ENCODE measurements around the gene BRME1. TPM values are rescaled to one million over a fixed set of nuclear protein-coding genes. Genes with fewer than 3 reads are reported as not detected.

The BRME1 gene
- total and polyA plus RNA-seq, 7 experiments from 2014 or later, result 0.56 to 13.7 (median 2.6) TPM

DNA sequence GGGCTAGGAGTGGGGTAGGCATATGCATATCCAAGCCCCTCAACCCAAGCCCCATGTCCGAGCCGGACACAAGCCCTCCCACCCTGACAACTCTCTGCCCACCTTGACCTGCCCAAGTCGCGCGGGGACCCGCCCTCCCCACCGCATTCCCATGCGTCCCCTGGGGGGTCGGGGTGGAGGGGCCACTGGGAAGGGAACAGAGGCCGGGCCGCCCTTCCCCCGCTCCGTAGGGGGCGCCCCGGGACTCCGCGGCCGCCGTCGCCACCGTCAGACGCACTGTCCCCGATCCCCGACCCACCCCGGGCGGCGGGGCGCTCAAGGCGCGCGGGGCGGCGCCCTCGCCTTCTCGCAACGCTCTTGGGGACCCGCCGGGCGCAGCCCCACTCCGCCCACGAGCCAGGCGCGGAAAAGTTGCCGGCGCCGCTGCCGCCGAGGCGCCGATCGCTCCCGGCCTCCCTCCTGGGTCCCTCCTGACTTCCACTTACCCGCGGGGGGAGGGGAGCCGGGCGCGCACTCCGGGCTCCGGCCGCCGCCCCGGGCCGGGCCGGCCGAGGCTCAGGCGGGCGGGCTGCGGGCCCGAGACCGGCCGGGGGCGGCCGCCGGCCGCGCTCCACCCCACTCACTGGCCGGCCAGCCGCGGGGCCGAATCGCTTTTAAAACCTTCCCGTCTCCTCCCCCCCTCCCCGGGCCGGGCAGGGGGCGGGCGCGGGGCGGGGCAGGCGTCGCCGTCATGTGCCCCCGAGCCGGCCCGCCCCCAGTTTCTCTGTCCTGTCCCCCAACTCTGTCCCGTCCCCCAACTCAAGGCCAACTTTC, 63.4 kb downstream of the BRME1 start:
- CTCF ChIA-PET, result no interaction called here
- H3K27ac Mint-ChIP-seq, result peak overlapping the region; percentile 95 to 100 (median 99)
- peaks cover 24 to 83% (median 64%) of the 10 kb centered on the region in 7 donors for H3K4me1 Mint-ChIP-seq
- no peaks in the 10 kb centered on the region for H3K36me3 ChIP-seq (ENCODE audit: control insufficient read depth in 2 of 3, insufficient read depth in 3 of 3, low read length in 3 of 3)
- peaks cover 0 to 13% (median 0%) of the 10 kb centered on the region in 5 donors for H3K36me3 Mint-ChIP-seq
- H3K4me3 ChIP-seq (ENCODE audit: low read length), result peak overlapping the region; percentile 64
- ATAC-seq, result peak; percentile 26
- H3K27me3 ChIP-seq (ENCODE audit: control insufficient read depth in 2 of 2, insufficient read depth in 2 of 2, low read length in 2 of 2), result no peaks in the 10 kb centered on the region
- peaks cover 71 to 78% of the 10 kb centered on the region in 2 donors for H3K4me1 ChIP-seq (ENCODE audit: control insufficient read depth in 2 of 2, insufficient read depth in 2 of 2, low read length in 2 of 2)
- peak overlapping the region; percentile 91 for H3K27ac ChIP-seq (ENCODE audit: low read depth, low read length)
- intact Hi-C loops (cut with micrococcal nuclease), result loop anchor here (1.0 to 10.0 kb wide), 2 partner anchors 9 to 682 kb away; partner anchors contain the start of gene TECR (in 1 of the 2)
- H3K9me3 ChIP-seq (ENCODE audit: control insufficient read depth in 2 of 3, low read length in 3 of 3), result no peaks in the 10 kb centered on the region
- peaks cover 0 to 3% (median 0%) of the 10 kb centered on the region in 5 donors for H3K27me3 Mint-ChIP-seq
- DNase-seq, result peak; percentile 50 to 81 (median 61)
- H3K9me3 Mint-ChIP-seq, result peaks cover 0 to 7% (median 0%) of the 10 kb centered on the region in 11 donors
- POLR2A ChIA-PET, result interaction anchor here (0.5 to 1.5 kb wide), 3 partner anchors 18 to 423 kb away, joined by 3 to 4 read pairs (median 3); no protein-coding TSS in a partner anchor
- peak overlapping the region; percentile 82 to 96 (median 91) for H3K4me3 Mint-ChIP-seq

DNA sequence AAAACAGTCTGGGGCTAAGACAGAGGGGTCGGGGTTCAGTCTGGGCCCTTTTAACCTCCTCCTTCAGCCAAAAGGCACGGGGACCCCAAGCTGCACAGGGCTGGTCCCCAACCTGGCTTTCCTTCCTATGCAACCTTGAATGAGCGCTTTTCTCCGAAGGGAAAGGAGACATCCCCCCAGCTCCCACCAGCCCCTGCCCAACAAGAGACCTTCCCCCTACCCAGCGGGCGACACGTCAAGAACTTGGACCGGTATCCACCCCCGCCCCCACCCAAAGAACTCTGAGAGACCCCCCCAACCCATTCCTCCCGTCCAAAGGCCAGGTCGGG, 64.0 kb downstream of the BRME1 start:
- ATAC-seq, result no peak
- intact Hi-C loops (cut with micrococcal nuclease), result loop anchor here (1.0 to 10.0 kb wide), 2 partner anchors 9 to 683 kb away; partner anchors contain the start of gene TECR (in 1 of the 2)

GRCh38 chr19:13841086-13841961, 64.6 kb downstream of the BRME1 start:
- ChIA-PET CTCF (no interaction called here), POLR2A (interaction anchor here (0.5 to 1.5 kb wide), 7 partner anchors 8 to 424 kb away, joined by 3 to 6 read pairs (median 4); partner anchors contain the start of gene C19orf53)
- Histone ChIP-seq H3K4me3 (ENCODE audit: low read length) (peak overlapping the region; percentile 50), H3K27me3 (ENCODE audit: control insufficient read depth in 2 of 2, insufficient read depth in 2 of 2, low read length in 2 of 2) (no peaks in the 10 kb centered on the region), H3K4me1 (ENCODE audit: control insufficient read depth in 2 of 2, insufficient read depth in 2 of 2, low read length in 2 of 2) (peaks cover 73 to 82% of the 10 kb centered on the region in 2 donors), H3K36me3 (ENCODE audit: control insufficient read depth in 2 of 3, insufficient read depth in 3 of 3, low read length in 3 of 3) (no peaks in the 10 kb centered on the region), H3K27ac (ENCODE audit: low read depth, low read length) (peak overlapping the region; percentile 91), H3K9me3 (ENCODE audit: control insufficient read depth in 2 of 3, low read length in 3 of 3) (no peaks in the 10 kb centered on the region)
- peaks cover 0 to under 1% (median 0%) of the 10 kb centered on the region in 11 donors for H3K9me3 Mint-ChIP-seq
- intact Hi-C loops (cut with micrococcal nuclease), result loop anchor here in 1 of 2 donors (10.0 kb wide), 1 partner anchor 683 kb away; the partner anchor contains the start of gene TECR
- peak overlapping the region; percentile 93 to 99 (median 97) for H3K27ac Mint-ChIP-seq
- H3K27me3 Mint-ChIP-seq, result no peaks in the 10 kb centered on the region
- peak in 3 of 9 donors; percentile 29 to 54 (median 54) for DNase-seq
- ATAC-seq, result no peak
- H3K4me3 Mint-ChIP-seq, result peak overlapping the region; percentile 82 to 96 (median 91)
- H3K36me3 Mint-ChIP-seq, result peaks cover 0 to 17% (median 0%) of the 10 kb centered on the region in 5 donors
- peaks cover 24 to 88% (median 67%) of the 10 kb centered on the region in 7 donors for H3K4me1 Mint-ChIP-seq

More for the DNA sequence above, 64.0 kb downstream of the BRME1 start:
- Histone ChIP-seq H3K27ac (ENCODE audit: low read depth, low read length) (peak overlapping the region; percentile 91), H3K4me1 (ENCODE audit: control insufficient read depth in 2 of 2, insufficient read depth in 2 of 2, low read length in 2 of 2) (peaks cover 73 to 80% of the 10 kb centered on the region in 2 donors), H3K9me3 (ENCODE audit: control insufficient read depth in 2 of 3, low read length in 3 of 3) (no peaks in the 10 kb centered on the region), H3K4me3 (ENCODE audit: low read length) (peak overlapping the region; percentile 50), H3K36me3 (ENCODE audit: control insufficient read depth in 2 of 3, insufficient read depth in 3 of 3, low read length in 3 of 3) (no peaks in the 10 kb centered on the region), H3K27me3 (ENCODE audit: control insufficient read depth in 2 of 2, insufficient read depth in 2 of 2, low read length in 2 of 2) (no peaks in the 10 kb centered on the region)
- Mint-ChIP-seq H3K9me3 (peaks cover 0 to 6% (median 0%) of the 10 kb centered on the region in 11 donors), H3K27ac (peak overlapping the region; percentile 93 to 99 (median 97)), H3K36me3 (peaks cover 0 to 17% (median 0%) of the 10 kb centered on the region in 5 donors), H3K27me3 (peaks cover 0 to 3% (median 0%) of the 10 kb centered on the region in 5 donors), H3K4me1 (peaks cover 24 to 88% (median 68%) of the 10 kb centered on the region in 7 donors), H3K4me3 (peak overlapping the region; percentile 82 to 96 (median 91))
- POLR2A ChIA-PET, result interaction anchor here (0.5 to 1.5 kb wide), 5 partner anchors 17 to 424 kb away, joined by 3 to 6 read pairs (median 3); partner anchors contain the start of gene C19orf53
- CTCF ChIA-PET, result no interaction called here
- no peak for DNase-seq

DNA sequence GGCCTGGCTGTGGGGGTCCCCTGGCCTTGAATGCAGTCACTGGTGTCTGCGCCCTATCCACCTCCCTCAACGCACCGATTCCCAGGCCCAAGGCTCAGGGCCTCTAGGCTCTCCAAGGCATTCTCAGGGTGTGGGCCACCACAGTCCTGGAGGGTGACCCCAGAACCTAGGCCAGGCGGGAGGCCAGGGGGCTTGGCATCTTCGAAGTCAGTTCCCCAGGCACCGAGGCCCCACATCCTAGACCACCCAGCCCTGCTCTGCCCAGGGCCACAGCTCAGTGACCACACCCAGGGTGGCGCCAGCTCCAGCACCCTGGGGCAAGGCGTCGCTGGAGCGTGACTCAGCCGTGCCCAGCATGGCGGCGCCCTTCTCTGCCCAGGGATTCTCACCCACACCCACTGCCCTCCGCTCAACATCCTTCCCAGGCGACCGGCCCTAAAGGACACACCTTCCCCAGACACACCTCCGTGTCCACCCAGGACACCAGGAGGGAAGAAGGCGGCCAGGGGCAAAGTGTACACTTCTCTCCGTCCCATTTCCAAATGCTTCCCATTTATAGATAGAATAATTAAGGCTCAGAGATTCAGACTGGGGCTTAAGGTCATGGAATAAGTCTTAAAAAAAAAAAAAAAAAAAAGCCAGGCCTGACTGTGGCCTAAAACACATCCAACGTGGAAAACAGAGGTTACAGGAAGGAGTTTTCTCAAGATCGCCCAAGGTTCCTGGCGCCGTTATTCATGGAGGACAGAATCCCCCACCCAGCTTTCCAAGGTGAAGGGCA, 65.4 kb downstream of the BRME1 start:
- Mint-ChIP-seq H3K36me3 (peaks cover 0 to 17% (median 0%) of the 10 kb centered on the region in 5 donors), H3K4me3 (peak overlapping the region; percentile 82 to 96 (median 91)), H3K27me3 (no peaks in the 10 kb centered on the region), H3K27ac (peak overlapping the region; percentile 93 to 98 (median 95)), H3K9me3 (no peaks in the 10 kb centered on the region), H3K4me1 (peaks cover 19 to 86% (median 63%) of the 10 kb centered on the region in 7 donors)
- CTCF ChIA-PET, result interaction anchor here (0.6 kb wide), 1 partner anchor 12 kb away, joined by 6 read pairs; no protein-coding TSS in a partner anchor
- no peaks in the 10 kb centered on the region for H3K36me3 ChIP-seq (ENCODE audit: control insufficient read depth in 2 of 3, insufficient read depth in 3 of 3, low read length in 3 of 3)
- no peaks in the 10 kb centered on the region for H3K9me3 ChIP-seq (ENCODE audit: control insufficient read depth in 2 of 3, low read length in 3 of 3)
- intact Hi-C loops (cut with micrococcal nuclease), result loop anchor here in 1 of 2 donors (10.0 kb wide), 1 partner anchor 684 kb away; the partner anchor contains the start of gene TECR
- no peaks in the 10 kb centered on the region for H3K27me3 ChIP-seq (ENCODE audit: control insufficient read depth in 2 of 2, insufficient read depth in 2 of 2, low read length in 2 of 2)
- DNase-seq (peak in 3 of 9 donors; percentile 22 to 56 (median 49)), ATAC-seq (peak; percentile 2)
- H3K4me3 ChIP-seq (ENCODE audit: low read length), result peak overlapping the region; percentile 50
- POLR2A ChIA-PET, result interaction anchor here (0.9 to 1.8 kb wide), 5 partner anchors 8 to 52 kb away, joined by 4 to 5 read pairs (median 4); no protein-coding TSS in a partner anchor
- H3K27ac ChIP-seq (ENCODE audit: low read depth, low read length), result peak overlapping the region; percentile 91
- H3K4me1 ChIP-seq (ENCODE audit: control insufficient read depth in 2 of 2, insufficient read depth in 2 of 2, low read length in 2 of 2), result peaks cover 74 to 82% of the 10 kb centered on the region in 2 donors

GRCh38 chr19:13839938-13840304, 66.0 kb downstream of the BRME1 start:
- H3K4me3 Mint-ChIP-seq, result peak overlapping the region; percentile 2 to 96 (median 88)
- intact Hi-C loops (cut with micrococcal nuclease), result loop anchor here (1.0 to 10.0 kb wide), 4 partner anchors 7 to 685 kb away; partner anchors contain the start of genes TECR (in 1 of the 2) and ZSWIM4 (in 1 of the 2)

More at GRCh38 chr19:13839938-13840304, 66.0 kb downstream of the BRME1 start:
- H3K27me3 Mint-ChIP-seq, result no peaks in the 10 kb centered on the region
- no peaks in the 10 kb centered on the region for H3K36me3 ChIP-seq (ENCODE audit: control insufficient read depth in 2 of 3, insufficient read depth in 3 of 3, low read length in 3 of 3)
- H3K9me3 ChIP-seq (ENCODE audit: control insufficient read depth in 2 of 3, low read length in 3 of 3), result no peaks in the 10 kb centered on the region
- H3K9me3 Mint-ChIP-seq, result no peaks in the 10 kb centered on the region
- peak; percentile 9 for ATAC-seq
- peaks cover 0 to 17% (median 0%) of the 10 kb centered on the region in 5 donors for H3K36me3 Mint-ChIP-seq
- H3K27ac ChIP-seq (ENCODE audit: low read depth, low read length), result peak overlapping the region; percentile 91
- peak overlapping the region; percentile 50 for H3K4me3 ChIP-seq (ENCODE audit: low read length)
- peak overlapping the region; percentile 93 to 98 (median 95) for H3K27ac Mint-ChIP-seq
- H3K4me1 Mint-ChIP-seq, result peaks cover 15 to 80% (median 58%) of the 10 kb centered on the region in 7 donors
- peak in 1 of 9 donors; percentile 63 for DNase-seq
- ChIA-PET CTCF (interaction anchor here (0.6 to 1.6 kb wide), 4 partner anchors 13 to 58 kb away, joined by 3 to 9 read pairs (median 6); no protein-coding TSS in a partner anchor), POLR2A (interaction anchor here (1.0 to 1.8 kb wide), 4 partner anchors 7 to 50 kb away, joined by 4 to 10 read pairs (median 5); partner anchors contain the start of gene ZSWIM4)
- H3K4me1 ChIP-seq (ENCODE audit: control insufficient read depth in 2 of 2, insufficient read depth in 2 of 2, low read length in 2 of 2), result peaks cover 71 to 82% of the 10 kb centered on the region in 2 donors
- no peaks in the 10 kb centered on the region for H3K27me3 ChIP-seq (ENCODE audit: control insufficient read depth in 2 of 2, insufficient read depth in 2 of 2, low read length in 2 of 2)

Measured in naive thymus-derived CD4-positive, alpha-beta T cell (primary cell).